ENCODE data around the gene CARS1. TPM values are rescaled to one million over a fixed set of nuclear protein-coding genes. Genes with fewer than 3 reads are reported as not detected.

The CARS1 gene
- total RNA-seq, 4 donors from 2014 or later: 29.3 to 50.4 (median 36.4) TPM

- peaks cover 0 to 35% (median 9%) of the 10 kb centered on the region in 3 donors for H3K36me3 ChIP-seq
- no peak overlapping the region for H3K4me3 ChIP-seq
- H3K27me3 ChIP-seq: no peaks in the 10 kb centered on the region
- peaks cover 0 to 31% (median 2%) of the 10 kb centered on the region in 4 donors for H3K4me1 ChIP-seq
- no peak for DNase-seq (ENCODE audit: low spot score in 2 of 2)
- H3K9me3 ChIP-seq: no peaks in the 10 kb centered on the region
- H3K27ac ChIP-seq: no peak overlapping the region
- no peak for TF ChIP-seq POLR2A (IDR thresholded peaks at IDR 0.05)
- TF ChIP-seq CTCF (IDR thresholded peaks at IDR 0.05): no peak
- TF ChIP-seq EP300 (IDR thresholded peaks at IDR 0.05): no peak
- WGBS, 2 donors: 84 to 86% methylated on average over 8 of the region's 8 CpGs
These were observed 76.1 kb downstream of the CARS1 start for GRCh38 chr11:2981130-2981529.

GRCh38 chr11:2980168-2980840 is 76.9 kb downstream of the CARS1 start:
- Histone ChIP-seq H3K4me1 (peaks cover 0 to 26% (median 2%) of the 10 kb centered on the region in 4 donors), H3K27ac (no peak overlapping the region), H3K27me3 (no peaks in the 10 kb centered on the region), H3K36me3 (peaks cover 0 to 43% (median 12%) of the 10 kb centered on the region in 3 donors), H3K9me3 (no peaks in the 10 kb centered on the region), H3K4me3 (no peak overlapping the region)
- 80 to 84% methylated on average over 6 of the region's 6 CpGs for WGBS, 2 donors
- DNase-seq (ENCODE audit: low spot score in 2 of 2): no peak
- TF ChIP-seq CTCF (IDR thresholded peaks at IDR 0.05): no peak
- TF ChIP-seq POLR2A (IDR thresholded peaks at IDR 0.05): no peak
- TF ChIP-seq EP300 (IDR thresholded peaks at IDR 0.05): no peak

DNA sequence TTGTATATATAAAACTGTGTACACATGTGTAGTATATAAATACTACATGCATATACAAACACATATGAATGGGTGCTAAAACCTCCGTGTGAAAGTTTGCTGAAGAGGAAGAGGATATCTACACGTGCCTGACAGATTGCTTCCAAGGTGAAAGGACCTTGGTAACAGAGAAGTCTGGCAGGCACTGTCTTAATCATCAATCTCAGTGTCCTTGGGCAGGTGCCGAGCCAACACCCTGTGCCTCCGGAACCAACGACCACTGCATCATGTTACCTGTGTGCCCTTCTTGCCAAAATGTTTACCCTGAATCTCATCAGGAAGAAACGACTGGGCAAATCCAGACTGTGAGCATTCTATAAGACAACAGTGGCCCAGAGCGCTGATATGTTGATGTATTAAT is 80.1 kb downstream of the CARS1 start:
- DNase-seq (ENCODE audit: low spot score in 2 of 2): no peak
- Histone ChIP-seq H3K27ac (no peak overlapping the region), H3K9me3 (no peaks in the 10 kb centered on the region), H3K27me3 (no peaks in the 10 kb centered on the region), H3K4me3 (no peak overlapping the region), H3K4me1 (peaks cover 0 to 9% (median under 1%) of the 10 kb centered on the region in 4 donors), H3K36me3 (peaks cover 0 to 74% (median 16%) of the 10 kb centered on the region in 3 donors)
- no peak for TF ChIP-seq CTCF (IDR thresholded peaks at IDR 0.05)
- no peak for TF ChIP-seq POLR2A (IDR thresholded peaks at IDR 0.05)
- TF ChIP-seq EP300 (IDR thresholded peaks at IDR 0.05): no peak
- 76 to 84% methylated on average over 7 of the region's 7 CpGs for WGBS, 2 donors

- H3K9me3 ChIP-seq: no peaks in the 10 kb centered on the region
- H3K27me3 ChIP-seq: no peaks in the 10 kb centered on the region
- no peak for DNase-seq (ENCODE audit: low spot score in 2 of 2)
- no peak overlapping the region for H3K27ac ChIP-seq
- peaks cover 0 to 3% (median 0%) of the 10 kb centered on the region in 4 donors for H3K4me1 ChIP-seq
- WGBS, 2 donors: 80 to 88% methylated on average over 6 of the region's 6 CpGs
- peaks cover 0 to 80% (median 16%) of the 10 kb centered on the region in 3 donors for H3K36me3 ChIP-seq
- H3K4me3 ChIP-seq: no peak overlapping the region
- TF ChIP-seq CTCF (IDR thresholded peaks at IDR 0.05) (no peak), EP300 (IDR thresholded peaks at IDR 0.05) (no peak), POLR2A (IDR thresholded peaks at IDR 0.05) (no peak)
These were observed 80.7 kb downstream of the CARS1 start for GRCh38 chr11:2976294-2977063.

DNA sequence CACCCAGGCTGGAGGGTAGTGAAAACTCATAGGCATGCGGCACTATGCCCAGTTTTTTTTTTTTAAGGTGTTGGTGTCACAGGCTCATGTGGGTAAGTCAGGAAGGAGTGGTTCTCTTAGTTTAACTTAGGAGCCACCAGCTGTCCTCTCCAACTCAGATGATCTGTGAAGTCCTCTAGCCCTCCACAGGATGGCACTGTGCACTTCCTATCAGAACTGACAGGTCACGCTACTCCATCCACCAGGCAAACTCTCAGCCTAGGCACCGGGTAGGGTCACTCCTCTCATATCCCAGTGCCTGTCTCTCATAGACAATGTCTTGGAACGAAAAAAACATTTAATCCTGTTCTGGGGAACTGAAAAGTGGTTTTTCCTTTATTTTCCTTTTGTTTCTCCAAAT is 81.6 kb downstream of the CARS1 start:
- peaks cover 0 to 3% (median 0%) of the 10 kb centered on the region in 4 donors for H3K4me1 ChIP-seq
- H3K9me3 ChIP-seq: no peaks in the 10 kb centered on the region
- no peak for DNase-seq (ENCODE audit: low spot score in 2 of 2)
- WGBS, 2 donors: 78 to 80% methylated on average over 4 of the region's 4 CpGs
- H3K36me3 ChIP-seq: peaks cover 0 to 89% (median 16%) of the 10 kb centered on the region in 3 donors
- no peaks in the 10 kb centered on the region for H3K27me3 ChIP-seq
- TF ChIP-seq POLR2A (IDR thresholded peaks at IDR 0.05) (no peak), CTCF (IDR thresholded peaks at IDR 0.05) (peak in 2 of 5 experiments; percentile 24 to 38)
- no peak overlapping the region for H3K4me3 ChIP-seq
- no peak overlapping the region for H3K27ac ChIP-seq

Data from tibial nerve (tissue), 4 donors.